Measurements from ENCODE around the gene BPIFB4.

BPIFB4 gene

DNA sequence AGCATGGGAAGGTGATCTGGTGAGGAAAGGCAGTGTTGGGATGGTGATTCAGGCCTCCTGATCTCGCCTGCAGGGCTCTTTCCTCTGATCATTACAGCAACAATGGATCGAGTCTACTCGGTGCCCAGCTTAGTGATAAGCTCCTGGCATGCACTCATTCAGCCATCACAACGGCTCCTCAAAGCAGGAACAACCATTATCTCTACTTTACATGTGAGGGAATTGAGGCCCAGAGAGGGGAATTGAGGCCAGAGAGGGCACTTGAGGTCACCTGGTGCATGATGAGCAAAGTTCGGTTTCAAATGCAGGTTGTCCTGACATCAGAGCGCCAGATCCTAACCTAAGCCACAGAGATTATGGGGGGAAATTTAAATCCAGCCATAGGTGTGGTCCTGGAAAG is 46.5 kb downstream of the BPIFB4 start:
- TF ChIP-seq FOXP2 (optimal IDR thresholded peaks at IDR 0.05; ENCODE audit: control extremely low read depth, extremely low read length, insufficient read depth) = no peak
- TF ChIP-seq EZH2 (IDR thresholded peaks at IDR 0.05) = no peak
- TF ChIP-seq POLR2AphosphoS5 (IDR thresholded peaks at IDR 0.05; ENCODE audit: borderline replicate concordance, low read depth, low read length) = no peak
- H3K9me3 ChIP-seq (ENCODE audit: low read depth, low read length) = no peaks in the 10 kb centered on the region
- no peak overlapping the region for H3K9ac ChIP-seq (ENCODE audit: insufficient read length)
- no peak overlapping the region for H3K4me3 ChIP-seq
- no peak for DNase-seq (ENCODE audit: low read depth, low spot score)
- no peaks in the 10 kb centered on the region for H3K36me3 ChIP-seq (ENCODE audit: insufficient read depth, low read length)
- H3K27ac ChIP-seq = no peak overlapping the region

DNA sequence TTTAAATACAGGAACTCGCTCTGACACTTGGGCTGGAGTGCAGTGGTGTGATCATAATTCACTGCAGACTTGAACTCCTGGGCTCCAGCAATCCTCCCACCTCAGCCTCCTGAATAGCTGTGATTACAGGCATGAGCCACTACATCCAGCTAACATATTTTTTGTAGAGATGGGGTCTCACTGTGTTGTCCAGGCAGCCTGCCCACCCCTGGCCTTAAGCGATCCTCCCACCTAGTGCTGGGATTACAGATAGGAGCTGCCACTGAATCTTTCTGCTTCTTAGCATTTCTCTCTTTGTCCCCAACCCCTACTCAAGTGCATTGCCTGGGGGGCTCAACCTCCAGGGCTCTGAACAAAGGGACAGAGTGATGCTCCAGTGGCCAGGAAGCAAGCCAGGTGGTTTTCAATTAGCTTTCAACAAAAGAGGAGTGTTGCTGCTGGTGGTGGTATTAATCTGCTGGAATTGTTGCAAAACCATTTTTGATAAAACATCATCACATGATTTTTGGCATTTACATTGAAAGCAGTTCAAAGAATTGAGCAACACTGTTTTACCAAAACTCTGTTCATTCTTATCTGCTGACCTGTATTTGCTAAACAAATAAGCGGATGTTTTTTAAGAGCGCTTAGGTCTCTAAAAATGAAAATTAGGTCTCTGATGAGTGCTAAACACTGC is 48.1 kb downstream of the BPIFB4 start:
- no peak for DNase-seq (ENCODE audit: low read depth, low spot score)
- TF ChIP-seq FOXP2 (optimal IDR thresholded peaks at IDR 0.05; ENCODE audit: control extremely low read depth, extremely low read length, insufficient read depth) (no peak), EZH2 (IDR thresholded peaks at IDR 0.05) (no peak), POLR2AphosphoS5 (IDR thresholded peaks at IDR 0.05; ENCODE audit: borderline replicate concordance, low read depth, low read length) (no peak)
- Histone ChIP-seq H3K9ac (ENCODE audit: insufficient read length) (no peak overlapping the region), H3K27ac (no peak overlapping the region), H3K9me3 (ENCODE audit: low read depth, low read length) (no peaks in the 10 kb centered on the region), H3K4me3 (no peak overlapping the region), H3K36me3 (ENCODE audit: insufficient read depth, low read length) (no peaks in the 10 kb centered on the region)

DNA sequence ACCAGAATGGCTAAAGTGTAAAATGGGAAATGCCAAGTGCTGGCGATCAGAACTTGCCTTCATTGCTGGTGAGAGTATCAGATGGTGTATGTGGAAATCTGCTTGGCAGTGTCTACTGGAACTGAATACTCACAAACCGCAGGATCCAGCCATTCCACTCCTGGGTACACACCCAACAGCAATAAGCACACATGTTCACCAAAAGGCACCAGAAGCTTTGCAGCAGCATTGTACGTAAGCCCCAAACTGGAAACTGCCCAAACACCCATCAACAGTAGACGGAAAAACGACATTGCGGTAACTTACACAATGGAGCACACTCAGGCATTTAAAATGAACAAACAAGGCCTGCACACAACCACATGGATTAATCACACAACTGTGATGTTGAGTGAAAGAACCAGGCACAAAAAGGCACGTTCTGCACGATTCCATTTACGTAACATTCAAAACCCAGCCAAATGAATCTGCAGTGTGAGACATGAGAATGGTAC is 51.2 kb downstream of the BPIFB4 start:
- Histone ChIP-seq H3K9ac (ENCODE audit: insufficient read length) (no peak overlapping the region), H3K27ac (no peak overlapping the region), H3K36me3 (ENCODE audit: insufficient read depth, low read length) (no peaks in the 10 kb centered on the region), H3K4me3 (no peak overlapping the region), H3K9me3 (ENCODE audit: low read depth, low read length) (no peaks in the 10 kb centered on the region)
- TF ChIP-seq EZH2 (IDR thresholded peaks at IDR 0.05) (no peak), POLR2AphosphoS5 (IDR thresholded peaks at IDR 0.05; ENCODE audit: borderline replicate concordance, low read depth, low read length) (no peak), FOXP2 (optimal IDR thresholded peaks at IDR 0.05; ENCODE audit: control extremely low read depth, extremely low read length, insufficient read depth) (no peak)
- no peak for DNase-seq (ENCODE audit: low read depth, low spot score)

DNA sequence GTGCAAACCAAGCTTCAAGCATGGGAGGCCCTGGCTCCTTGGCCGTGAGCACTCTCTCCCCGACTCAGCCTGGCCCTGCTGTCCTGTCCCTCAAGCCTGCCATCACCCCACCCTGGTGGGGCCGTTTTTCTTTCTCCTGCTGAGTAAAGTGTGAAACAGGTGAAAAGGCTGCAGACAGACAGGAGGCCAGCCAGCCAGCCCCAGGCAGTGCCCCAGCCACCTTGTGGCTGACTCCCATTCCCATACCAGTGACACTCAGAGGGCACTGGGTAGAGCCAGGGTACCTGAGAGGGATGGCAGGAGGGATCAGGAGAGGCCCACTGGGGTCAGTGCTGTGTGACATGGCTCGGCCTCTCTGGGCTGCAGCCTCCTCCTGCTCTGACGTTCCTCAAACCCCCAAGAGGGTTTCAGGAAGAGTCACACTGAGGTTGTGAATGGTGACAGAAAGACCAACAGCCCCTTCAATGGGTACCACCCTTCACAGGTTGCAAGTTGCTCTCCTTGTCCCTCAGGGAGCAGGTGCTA is 52.6 kb downstream of the BPIFB4 start:
- DNase-seq (ENCODE audit: low read depth, low spot score) = no peak
- TF ChIP-seq FOXP2 (optimal IDR thresholded peaks at IDR 0.05; ENCODE audit: control extremely low read depth, extremely low read length, insufficient read depth) (no peak), EZH2 (IDR thresholded peaks at IDR 0.05) (no peak), POLR2AphosphoS5 (IDR thresholded peaks at IDR 0.05; ENCODE audit: borderline replicate concordance, low read depth, low read length) (no peak)
- Histone ChIP-seq H3K9ac (ENCODE audit: insufficient read length) (no peak overlapping the region), H3K27ac (no peak overlapping the region), H3K36me3 (ENCODE audit: insufficient read depth, low read length) (no peaks in the 10 kb centered on the region), H3K4me3 (no peak overlapping the region), H3K9me3 (ENCODE audit: low read depth, low read length) (no peaks in the 10 kb centered on the region)

DNA sequence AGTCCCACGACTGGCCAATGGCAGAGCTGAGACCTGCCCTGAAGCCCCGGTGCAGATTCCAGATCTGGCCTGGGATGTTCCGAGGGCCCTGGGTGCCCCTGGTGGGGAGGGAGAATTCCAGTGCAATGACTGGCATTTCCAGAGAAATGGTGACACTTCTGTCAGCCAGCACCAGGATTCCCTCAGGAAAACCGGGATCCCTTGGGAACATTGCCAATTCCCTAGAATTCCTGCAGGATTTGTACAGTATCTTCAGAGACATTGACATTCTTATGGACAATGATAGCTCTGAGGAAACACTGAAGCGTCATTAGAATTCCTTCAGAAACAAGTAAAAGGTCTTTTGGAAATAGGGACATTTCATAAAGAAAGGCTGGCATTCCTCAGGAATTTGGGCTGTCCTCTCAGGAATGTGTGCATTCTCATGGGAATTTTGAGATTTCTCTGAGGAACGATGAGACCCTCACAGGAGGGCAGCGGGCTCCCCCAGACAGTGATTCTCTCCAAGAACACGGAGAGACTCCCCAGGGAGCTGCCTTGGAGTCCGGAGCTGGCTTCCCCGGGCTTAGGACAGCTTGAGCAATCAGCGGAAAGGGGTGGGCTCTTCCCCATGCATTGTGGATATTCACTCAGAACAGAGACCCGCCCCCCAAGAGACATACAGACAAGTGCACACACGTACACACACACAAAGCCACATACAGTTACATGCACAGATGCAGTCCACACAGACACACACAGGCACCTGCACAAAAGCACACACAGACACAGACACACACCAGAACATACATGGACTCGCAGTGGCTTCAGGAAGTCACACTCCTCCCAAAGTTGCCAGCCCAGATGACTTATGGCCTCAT is 53.3 kb downstream of the BPIFB4 start:
- H3K36me3 ChIP-seq (ENCODE audit: insufficient read depth, low read length) = no peaks in the 10 kb centered on the region

DNA sequence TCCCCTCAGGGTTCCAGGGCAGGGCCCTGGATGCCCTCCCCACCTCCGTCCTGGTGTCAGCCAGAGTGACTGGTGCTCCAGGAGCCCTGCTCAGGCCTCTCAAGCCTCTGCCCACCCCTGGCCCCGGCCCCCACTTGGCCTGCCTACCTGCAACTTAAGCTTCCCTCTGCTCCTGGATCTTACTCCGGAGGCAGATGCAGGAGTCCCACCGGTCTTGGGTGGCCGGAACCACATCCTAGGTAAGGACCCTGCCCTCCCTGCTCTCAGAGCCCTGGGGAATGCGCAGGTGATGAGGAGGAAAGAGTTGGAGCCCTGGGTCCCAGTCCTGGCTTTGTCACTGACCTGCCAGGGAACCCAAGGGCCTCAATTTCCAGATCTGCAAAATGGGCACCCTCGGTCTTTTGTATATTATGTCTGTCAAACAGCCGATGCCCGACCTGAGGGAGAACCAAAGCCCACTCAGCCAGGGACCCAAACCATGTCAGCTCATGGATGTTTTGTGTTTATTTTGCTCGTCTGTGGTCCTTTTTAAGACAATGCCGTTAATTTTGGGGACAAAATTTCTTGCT is 54.0 kb downstream of the BPIFB4 start:
- TF ChIP-seq FOXP2 (optimal IDR thresholded peaks at IDR 0.05; ENCODE audit: control extremely low read depth, extremely low read length, insufficient read depth) (no peak), EZH2 (IDR thresholded peaks at IDR 0.05) (no peak), POLR2AphosphoS5 (IDR thresholded peaks at IDR 0.05; ENCODE audit: borderline replicate concordance, low read depth, low read length) (no peak)
- DNase-seq (ENCODE audit: low read depth, low spot score) = no peak
- H3K27ac ChIP-seq = no peak overlapping the region
- no peak overlapping the region for H3K9ac ChIP-seq (ENCODE audit: insufficient read length)
- no peaks in the 10 kb centered on the region for H3K9me3 ChIP-seq (ENCODE audit: low read depth, low read length)
- H3K36me3 ChIP-seq (ENCODE audit: insufficient read depth, low read length) = no peaks in the 10 kb centered on the region
- no peak overlapping the region for H3K4me3 ChIP-seq

More for the DNA sequence above, 53.3 kb downstream of the BPIFB4 start:
- no peaks in the 10 kb centered on the region for H3K9me3 ChIP-seq (ENCODE audit: low read depth, low read length)
- H3K9ac ChIP-seq (ENCODE audit: insufficient read length) = no peak overlapping the region
- no peak overlapping the region for H3K4me3 ChIP-seq
- no peak for DNase-seq (ENCODE audit: low read depth, low spot score)
- H3K27ac ChIP-seq = no peak overlapping the region
- TF ChIP-seq EZH2 (IDR thresholded peaks at IDR 0.05) (no peak), POLR2AphosphoS5 (IDR thresholded peaks at IDR 0.05; ENCODE audit: borderline replicate concordance, low read depth, low read length) (no peak), FOXP2 (optimal IDR thresholded peaks at IDR 0.05; ENCODE audit: control extremely low read depth, extremely low read length, insufficient read depth) (no peak)

DNA sequence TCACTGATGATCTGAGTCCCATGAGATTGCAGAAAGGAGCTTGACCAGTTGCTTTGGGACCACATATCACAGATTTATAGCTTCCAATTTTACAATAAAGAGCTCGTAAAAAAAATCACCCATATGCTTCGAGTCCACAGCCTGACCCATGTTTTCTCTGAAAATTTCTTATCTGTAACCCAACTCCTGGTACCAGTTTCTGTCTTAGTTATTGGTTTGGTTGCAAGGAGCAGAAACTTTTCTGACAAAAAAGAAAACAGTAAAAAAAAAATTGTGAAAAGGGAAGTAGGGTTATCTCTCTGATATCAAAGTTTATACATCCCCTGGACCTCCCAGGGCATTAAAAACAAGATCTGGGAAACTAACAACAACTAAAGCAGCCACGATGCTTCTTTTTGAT is 57.8 kb downstream of the BPIFB4 start:
- no peak for DNase-seq (ENCODE audit: low read depth, low spot score)
- Histone ChIP-seq H3K4me3 (no peak overlapping the region), H3K9ac (ENCODE audit: insufficient read length) (no peak overlapping the region), H3K27ac (no peak overlapping the region), H3K36me3 (ENCODE audit: insufficient read depth, low read length) (no peaks in the 10 kb centered on the region), H3K9me3 (ENCODE audit: low read depth, low read length) (no peaks in the 10 kb centered on the region)
- TF ChIP-seq EZH2 (IDR thresholded peaks at IDR 0.05) (no peak), FOXP2 (optimal IDR thresholded peaks at IDR 0.05; ENCODE audit: control extremely low read depth, extremely low read length, insufficient read depth) (no peak), POLR2AphosphoS5 (IDR thresholded peaks at IDR 0.05; ENCODE audit: borderline replicate concordance, low read depth, low read length) (no peak)

DNA sequence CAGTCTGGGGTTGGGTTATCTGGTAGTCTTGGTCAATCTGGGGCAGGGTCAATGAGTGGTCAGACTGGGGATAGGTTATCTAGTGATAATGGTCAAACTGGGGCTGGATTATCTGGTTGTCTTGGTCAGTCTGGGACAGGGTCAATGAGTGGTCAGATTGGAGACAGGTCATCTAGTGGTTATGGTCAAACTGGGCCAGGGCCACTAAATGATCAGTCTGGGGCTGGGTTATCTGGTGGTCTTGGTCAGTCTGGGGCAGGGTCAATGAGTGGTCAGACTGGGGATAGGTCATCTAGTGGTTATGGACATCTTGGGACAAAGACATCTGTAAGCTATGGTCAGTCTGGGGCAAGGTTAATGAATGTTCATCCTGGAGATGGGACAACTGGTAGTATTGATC is 60.0 kb downstream of the BPIFB4 start:
- TF ChIP-seq FOXP2 (optimal IDR thresholded peaks at IDR 0.05; ENCODE audit: control extremely low read depth, extremely low read length, insufficient read depth) (no peak), POLR2AphosphoS5 (IDR thresholded peaks at IDR 0.05; ENCODE audit: borderline replicate concordance, low read depth, low read length) (no peak)
- H3K36me3 ChIP-seq (ENCODE audit: insufficient read depth, low read length) = no peaks in the 10 kb centered on the region
- no peak overlapping the region for H3K27ac ChIP-seq
- no peak overlapping the region for H3K9ac ChIP-seq (ENCODE audit: insufficient read length)
- H3K9me3 ChIP-seq (ENCODE audit: low read depth, low read length) = no peaks in the 10 kb centered on the region; the same call in 1 of the 2 replicates
- H3K4me3 ChIP-seq = no peak overlapping the region
- no peak for DNase-seq (ENCODE audit: low read depth, low spot score)
